ENCODE data around the gene KCND1. TPM values are rescaled to one million over a fixed set of nuclear protein-coding genes. Genes with fewer than 3 reads are reported as not detected.

KCND1 gene
- total and polyA plus RNA-seq, 2 experiments from 2014 or later = 2.7 to 5.6 TPM

GRCh38 chrX:48996969-48997368 is 25.3 kb upstream of the KCND1 start:
- H3K4me2 ChIP-seq = no peak overlapping the region
- no peak overlapping the region for H3K27ac ChIP-seq (ENCODE audit: low read depth)
- H3K27me3 ChIP-seq (ENCODE audit: insufficient read depth) = no peaks in the 10 kb centered on the region
- H3K27me3 Mint-ChIP-seq (ENCODE audit: insufficient read depth, low read depth, poor library complexity) = peaks cover 6% of the 10 kb centered on the region
- H4K20me1 ChIP-seq (replicated peaks; ENCODE audit: insufficient read depth) = peaks cover 3% of the 10 kb centered on the region; the same call in 1 of the 2 replicates
- no peaks in the 10 kb centered on the region for H3K9me3 Mint-ChIP-seq
- H3K4me3 ChIP-seq = no peak overlapping the region
- DNase-seq (ENCODE audit: low spot score) (peak; percentile 35), ATAC-seq (peak; percentile 32; the same call in 2 of the 3 replicates)
- no peaks in the 10 kb centered on the region for H3K36me3 ChIP-seq (ENCODE audit: insufficient read depth)
- TF ChIP-seq REST (IDR thresholded peaks at IDR 0.05; ENCODE audit: unreplicated experiment) = peak; percentile 73
- TF ChIP-seq EZH2phosphoT487 (IDR thresholded peaks at IDR 0.05; ENCODE audit: unreplicated experiment) = no peak
- TF ChIP-seq ZNF331 (CRISPR knock-in tag; IDR thresholded peaks at IDR 0.05; ENCODE audit: low read depth) = no peak
- H2AFZ ChIP-seq = no peak overlapping the region
- H3F3A ChIP-seq (replicated peaks; ENCODE audit: low read depth) = no peaks in the 10 kb centered on the region
- peaks cover 72% of the 10 kb centered on the region for H3K36me3 Mint-ChIP-seq (ENCODE audit: low read depth)
- peaks cover 8% of the 10 kb centered on the region; the same call in 2 of the 3 replicates for H3K4me1 Mint-ChIP-seq
- H3K27ac Mint-ChIP-seq = no peak overlapping the region
- H3K79me2 ChIP-seq (replicated peaks; ENCODE audit: insufficient read depth) = peaks cover 12% of the 10 kb centered on the region
- H3K9me2 ChIP-seq (ENCODE audit: insufficient read depth) = no peaks in the 10 kb centered on the region
- H3K4me3 Mint-ChIP-seq = no peak overlapping the region
- no peaks in the 10 kb centered on the region for H3K4me1 ChIP-seq (ENCODE audit: insufficient read depth)

GRCh38 chrX:48992341-48992740 is 20.7 kb upstream of the KCND1 start:
- H3K4me1 Mint-ChIP-seq = no peaks in the 10 kb centered on the region
- no peaks in the 10 kb centered on the region for H3K9me3 Mint-ChIP-seq
- TF ChIP-seq ZNF462 (CRISPR knock-in tag; IDR thresholded peaks at IDR 0.05) = no peak
- no peak for TF ChIP-seq ZNF331 (CRISPR knock-in tag; IDR thresholded peaks at IDR 0.05; ENCODE audit: low read depth)
- TF ChIP-seq EZH2phosphoT487 (IDR thresholded peaks at IDR 0.05; ENCODE audit: unreplicated experiment) = no peak
- no peak for TF ChIP-seq REST (IDR thresholded peaks at IDR 0.05; ENCODE audit: unreplicated experiment)
- no peak for TF ChIP-seq STAT1 (IDR thresholded peaks at IDR 0.05; ENCODE audit: unreplicated experiment)
- TF ChIP-seq POLR2AphosphoS5 (IDR thresholded peaks at IDR 0.05; ENCODE audit: low read depth) = no peak
- no peak for TF ChIP-seq EZH2 (IDR thresholded peaks at IDR 0.05; ENCODE audit: low read depth, unreplicated experiment)
- no peak for TF ChIP-seq CREB1 (CRISPR knock-in tag; IDR thresholded peaks at IDR 0.05; ENCODE audit: low read depth)

More at GRCh38 chrX:48992341-48992740, 20.7 kb upstream of the KCND1 start:
- Histone ChIP-seq H3K27me3 (ENCODE audit: insufficient read depth) (no peaks in the 10 kb centered on the region), H3K9me2 (ENCODE audit: insufficient read depth) (no peaks in the 10 kb centered on the region), H2AFZ (no peak overlapping the region), H3K4me1 (ENCODE audit: insufficient read depth) (no peaks in the 10 kb centered on the region), H3K79me2 (replicated peaks; ENCODE audit: insufficient read depth) (no peaks in the 10 kb centered on the region), H3F3A (replicated peaks; ENCODE audit: low read depth) (no peaks in the 10 kb centered on the region), H3K27ac (ENCODE audit: low read depth) (no peak overlapping the region), H3K36me3 (ENCODE audit: insufficient read depth) (no peaks in the 10 kb centered on the region; the same call in 1 of the 2 replicates), H3K4me3 (no peak overlapping the region), H4K20me1 (replicated peaks; ENCODE audit: insufficient read depth) (peaks cover 3% of the 10 kb centered on the region; the same call in 1 of the 2 replicates), H3K4me2 (no peak overlapping the region)
- Mint-ChIP-seq H3K27me3 (ENCODE audit: insufficient read depth, low read depth, poor library complexity) (peaks cover 3% of the 10 kb centered on the region), H3K27ac (no peak overlapping the region), H3K4me3 (no peak overlapping the region; the same call in 2 of the 3 replicates), H3K36me3 (ENCODE audit: low read depth) (peaks cover 71% of the 10 kb centered on the region)
- DNase-seq (ENCODE audit: low spot score) = no peak
- no peak for ATAC-seq
